Right atrium auricular region (tissue), 2 donors: ENCODE measurements around the gene TBR1. TPM values are rescaled to one million over a fixed set of nuclear protein-coding genes. Genes with fewer than 3 reads are reported as not detected.

Experiments
- DNase-seq: peaks from one replicate; pipeline ENCODE4 v3.0.0-alpha.2; 2019; ENCODE audit warnings: low spot score
- H3K27ac ChIP-seq, 2 donors: fragments of 200-600 bp; sonication (generic); 1 replicate in 1 of 2; 2 replicates in 1 of 2; pipeline ENCODE4 v1.5.1; 2016 to 2019
- H3K27me3 ChIP-seq, 2 donors: fragments of 200-600 bp; sonication (generic); one replicate each; pipeline versions ENCODE4 v1.5.1 to v1.6.0; 2017 to 2019
- H3K36me3 ChIP-seq: fragments of 200-600 bp; sonication (generic); one replicate; pipeline ENCODE4 v1.5.1; 2016
- H3K4me1 ChIP-seq, 2 donors: fragments of 200-600 bp; sonication (generic); one replicate each; pipeline versions ENCODE4 v1.5.1 to v1.6.0; 2017 to 2019
- H3K4me3 ChIP-seq, 2 donors: fragments of 200-600 bp; sonication (generic); 1 replicate in 1 of 2; 2 replicates in 1 of 2; pipeline ENCODE4 v1.5.1; 2017 to 2019; ENCODE audit warnings: mild to moderate bottlenecking in 1 of 2, moderate library complexity in 1 of 2
- H3K9me3 ChIP-seq, 2 donors: fragments of 200-600 bp; sonication (generic); one replicate each; pipeline ENCODE4 v1.5.1; 2019
- total RNA-seq, 2 donors: library from RNA; depleted of rRNA; stranded (reverse); fragments of >200 nt; gene quantifications; one replicate each; pipeline ENCODE4 v1.1.0, GENCODE V29; 2016
- TF ChIP-seq, protein P1 (sequence below), 2 donors: fragments of 200-600 bp; sonication (generic); IDR thresholded peaks; one replicate each; pipeline ENCODE4 v1.5.1; 2019; ENCODE audit warnings: antibody characterized with exemption in 2 of 2

TBR1 gene
- total RNA-seq, 2 donors from 2014 or later, result not detected

DNA sequence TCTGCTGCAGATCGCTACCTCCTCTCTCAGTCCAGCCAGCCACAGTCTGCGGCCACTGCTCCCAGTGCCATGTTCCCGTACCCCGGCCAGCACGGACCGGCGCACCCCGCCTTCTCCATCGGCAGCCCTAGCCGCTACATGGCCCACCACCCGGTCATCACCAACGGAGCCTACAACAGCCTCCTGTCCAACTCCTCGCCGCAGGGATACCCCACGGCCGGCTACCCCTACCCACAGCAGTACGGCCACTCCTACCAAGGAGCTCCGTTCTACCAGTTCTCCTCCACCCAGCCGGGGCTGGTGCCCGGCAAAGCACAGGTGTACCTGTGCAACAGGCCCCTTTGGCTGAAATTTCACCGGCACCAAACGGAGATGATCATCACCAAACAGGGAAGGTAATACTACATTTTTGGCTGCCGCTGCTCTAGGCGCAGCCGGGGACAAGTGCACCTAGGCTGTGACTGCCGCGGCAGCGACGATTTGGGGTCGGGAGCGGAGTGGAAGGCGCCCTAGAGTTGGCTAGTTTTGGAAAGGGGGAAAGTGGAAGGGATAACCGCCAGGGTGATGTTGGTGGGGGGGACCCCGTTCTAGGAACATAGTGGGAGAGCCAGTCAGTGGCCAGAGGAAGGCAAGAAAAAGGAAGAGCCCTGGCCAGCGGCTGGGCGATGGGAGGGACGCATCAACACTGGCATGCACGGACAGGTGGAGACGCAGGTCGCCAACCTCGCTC lies 776 bp downstream of the TBR1 start:
- no peak for DNase-seq
- no peak overlapping the region for H3K27ac ChIP-seq
- H3K36me3 ChIP-seq, result no peaks in the 10 kb centered on the region
- H3K4me1 ChIP-seq, result peaks cover 0 to 46% of the 10 kb centered on the region in 2 donors
- peaks cover 50 to 58% of the 10 kb centered on the region in 2 donors for H3K27me3 ChIP-seq
- TF ChIP-seq, protein P1, sequence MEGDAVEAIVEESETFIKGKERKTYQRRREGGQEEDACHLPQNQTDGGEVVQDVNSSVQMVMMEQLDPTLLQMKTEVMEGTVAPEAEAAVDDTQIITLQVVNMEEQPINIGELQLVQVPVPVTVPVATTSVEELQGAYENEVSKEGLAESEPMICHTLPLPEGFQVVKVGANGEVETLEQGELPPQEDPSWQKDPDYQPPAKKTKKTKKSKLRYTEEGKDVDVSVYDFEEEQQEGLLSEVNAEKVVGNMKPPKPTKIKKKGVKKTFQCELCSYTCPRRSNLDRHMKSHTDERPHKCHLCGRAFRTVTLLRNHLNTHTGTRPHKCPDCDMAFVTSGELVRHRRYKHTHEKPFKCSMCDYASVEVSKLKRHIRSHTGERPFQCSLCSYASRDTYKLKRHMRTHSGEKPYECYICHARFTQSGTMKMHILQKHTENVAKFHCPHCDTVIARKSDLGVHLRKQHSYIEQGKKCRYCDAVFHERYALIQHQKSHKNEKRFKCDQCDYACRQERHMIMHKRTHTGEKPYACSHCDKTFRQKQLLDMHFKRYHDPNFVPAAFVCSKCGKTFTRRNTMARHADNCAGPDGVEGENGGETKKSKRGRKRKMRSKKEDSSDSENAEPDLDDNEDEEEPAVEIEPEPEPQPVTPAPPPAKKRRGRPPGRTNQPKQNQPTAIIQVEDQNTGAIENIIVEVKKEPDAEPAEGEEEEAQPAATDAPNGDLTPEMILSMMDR (IDR thresholded peaks at IDR 0.05), result no peak
- no peak overlapping the region for H3K4me3 ChIP-seq
- no peaks in the 10 kb centered on the region for H3K9me3 ChIP-seq

DNA sequence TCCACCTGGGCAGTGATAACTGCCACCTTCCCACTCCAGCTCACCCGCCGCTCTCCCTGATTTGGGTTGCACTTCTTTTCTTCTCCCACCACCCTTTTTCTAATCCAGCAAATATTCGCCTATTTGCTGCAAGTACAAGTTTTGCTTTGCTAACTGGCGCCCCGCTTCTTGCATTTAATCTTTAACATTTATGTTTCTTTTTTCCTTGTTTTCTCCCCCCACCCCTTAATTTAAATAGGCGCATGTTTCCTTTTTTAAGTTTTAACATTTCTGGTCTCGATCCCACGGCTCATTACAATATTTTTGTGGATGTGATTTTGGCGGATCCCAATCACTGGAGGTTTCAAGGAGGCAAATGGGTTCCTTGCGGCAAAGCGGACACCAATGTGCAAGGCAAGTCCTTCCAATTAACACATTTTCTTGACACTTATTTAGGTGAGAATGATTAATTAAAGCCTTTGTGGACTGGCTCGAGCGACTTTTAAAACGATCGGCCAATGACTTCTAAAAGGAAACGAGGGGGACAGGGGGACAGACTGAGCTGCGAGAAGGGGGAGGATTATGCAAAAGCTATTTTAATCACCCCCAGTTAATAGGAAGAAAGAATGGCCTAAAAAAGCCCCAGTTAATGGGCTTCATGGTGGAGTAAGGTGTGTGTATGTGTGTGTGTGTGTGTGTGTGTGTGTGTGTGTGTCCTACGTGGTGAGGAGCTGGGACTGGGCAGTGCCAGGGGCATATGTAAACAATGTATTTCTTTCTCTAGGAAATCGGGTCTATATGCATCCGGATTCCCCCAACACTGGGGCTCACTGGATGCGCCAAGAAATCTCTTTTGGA lies 1.6 kb downstream of the TBR1 start:
- Histone ChIP-seq H3K27me3 (peaks cover 56 to 61% of the 10 kb centered on the region in 2 donors), H3K36me3 (no peaks in the 10 kb centered on the region), H3K4me3 (no peak overlapping the region), H3K27ac (no peak overlapping the region), H3K4me1 (peaks cover 0 to 46% of the 10 kb centered on the region in 2 donors), H3K9me3 (no peaks in the 10 kb centered on the region)
- TF ChIP-seq, protein P1 (IDR thresholded peaks at IDR 0.05), result no peak
- DNase-seq, result no peak

DNA sequence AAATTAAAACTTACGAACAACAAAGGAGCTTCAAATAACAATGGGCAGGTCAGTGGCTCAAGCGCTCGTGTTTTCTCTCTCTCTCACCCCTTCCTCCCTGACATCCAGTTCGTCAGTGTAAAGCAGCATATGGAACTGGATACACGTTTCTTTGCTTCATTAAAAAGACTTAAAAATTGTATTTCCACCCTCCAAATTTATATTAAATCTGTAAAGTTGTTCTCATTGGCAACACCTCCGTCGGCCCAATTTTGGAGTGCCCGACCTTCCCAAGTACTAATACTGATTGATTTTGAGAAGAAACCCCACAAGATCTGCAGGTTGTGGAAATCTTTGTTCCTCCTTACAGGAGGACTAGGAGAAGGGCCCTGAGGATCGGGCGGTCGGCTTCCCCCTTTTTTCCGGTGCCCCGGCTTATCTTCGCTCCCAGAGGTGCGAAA lies 2.2 kb downstream of the TBR1 start:
- Histone ChIP-seq H3K9me3 (no peaks in the 10 kb centered on the region), H3K27ac (no peak overlapping the region), H3K27me3 (peaks cover 62 to 67% of the 10 kb centered on the region in 2 donors), H3K4me3 (peak overlapping the region in 1 of 2 donors; percentile 12), H3K4me1 (peaks cover 0 to 49% of the 10 kb centered on the region in 2 donors), H3K36me3 (no peaks in the 10 kb centered on the region)
- TF ChIP-seq, protein P1 (IDR thresholded peaks at IDR 0.05), result no peak
- DNase-seq, result no peak

DNA sequence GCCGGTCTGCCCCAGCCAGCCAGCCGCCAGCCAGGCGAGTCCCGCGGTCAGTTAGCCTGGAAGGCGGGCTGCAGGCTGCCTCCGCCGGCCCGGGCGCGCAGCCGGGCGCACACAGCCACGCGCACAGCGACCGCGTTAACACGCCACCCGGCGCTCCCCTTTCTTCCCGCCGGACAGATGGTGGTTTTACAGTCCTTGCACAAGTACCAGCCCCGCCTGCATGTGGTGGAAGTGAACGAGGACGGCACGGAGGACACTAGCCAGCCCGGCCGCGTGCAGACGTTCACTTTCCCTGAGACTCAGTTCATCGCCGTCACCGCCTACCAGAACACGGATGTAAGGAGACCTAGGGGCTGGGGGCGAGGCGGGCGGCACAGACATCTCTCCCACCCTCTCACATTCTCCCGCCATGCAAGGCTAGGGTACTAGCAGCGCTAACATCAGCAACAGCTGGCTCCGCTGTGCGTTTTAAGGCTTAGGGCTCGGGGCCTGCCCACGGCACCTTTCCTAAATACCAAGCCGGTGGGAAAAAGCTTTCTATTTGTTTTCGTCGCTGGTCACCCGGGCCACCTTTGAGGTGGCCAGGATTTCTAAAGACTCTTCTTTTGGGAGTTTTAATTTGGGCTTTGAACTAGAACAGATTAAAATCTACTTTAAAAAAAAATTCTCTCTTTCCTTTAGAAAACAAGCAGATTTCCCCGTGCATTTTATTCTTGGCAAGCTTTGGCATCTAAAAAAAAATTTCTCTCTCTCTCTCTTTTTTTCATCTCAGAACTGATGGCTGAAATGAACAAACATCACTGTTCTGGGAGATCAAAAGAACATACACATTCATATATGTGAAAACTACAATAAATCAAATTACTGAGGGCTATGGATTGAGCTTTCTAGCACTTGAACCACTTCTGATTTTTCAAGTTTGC lies 2.9 kb downstream of the TBR1 start:
- Histone ChIP-seq H3K36me3 (no peaks in the 10 kb centered on the region), H3K27ac (no peak overlapping the region), H3K4me3 (peak overlapping the region in 1 of 2 donors; percentile 12), H3K9me3 (no peaks in the 10 kb centered on the region), H3K27me3 (peaks cover 64 to 74% of the 10 kb centered on the region in 2 donors), H3K4me1 (peaks cover 0 to 55% of the 10 kb centered on the region in 2 donors)
- no peak for DNase-seq
- TF ChIP-seq, protein P1 (IDR thresholded peaks at IDR 0.05), result no peak

DNA sequence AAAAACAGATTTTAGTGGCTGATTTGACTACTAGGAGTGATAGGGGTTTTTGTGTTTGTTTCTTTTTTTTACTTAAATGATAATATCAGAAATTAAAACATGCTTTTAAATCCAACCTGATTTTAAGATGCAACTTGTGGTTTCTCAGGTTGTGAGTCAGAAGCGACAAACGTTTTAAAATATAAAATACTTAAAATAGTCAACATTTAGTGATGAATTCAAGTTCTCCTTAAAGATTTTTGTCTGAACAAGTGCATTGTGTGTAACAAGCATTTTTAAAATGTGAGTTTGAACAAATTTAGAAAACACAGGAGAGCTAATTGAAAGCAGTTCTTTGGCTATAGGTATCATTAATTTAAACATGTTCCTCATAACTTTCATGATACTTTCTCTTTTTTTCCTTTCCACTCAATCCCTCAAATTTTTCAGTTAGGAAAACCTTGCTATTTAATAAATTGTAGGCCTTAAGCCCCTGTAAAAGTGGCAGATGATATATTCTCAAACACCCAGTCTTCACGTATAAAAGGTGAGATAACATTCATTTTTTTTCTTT lies 3.6 kb downstream of the TBR1 start:
- no peak for DNase-seq
- peaks cover 70 to 80% of the 10 kb centered on the region in 2 donors for H3K27me3 ChIP-seq
- TF ChIP-seq, protein P1 (IDR thresholded peaks at IDR 0.05), result no peak
- H3K4me3 ChIP-seq, result no peak overlapping the region
- H3K4me1 ChIP-seq, result peaks cover 0 to 54% of the 10 kb centered on the region in 2 donors
- H3K9me3 ChIP-seq, result no peaks in the 10 kb centered on the region
- no peak overlapping the region for H3K27ac ChIP-seq
- no peaks in the 10 kb centered on the region for H3K36me3 ChIP-seq
